GM19438 (cell line): Measurements from ENCODE around the gene PPIL1.
"Not testable (repeated sequence)": the region's sequence is repeated elsewhere in the genome, so short reads cannot be mapped to it uniquely, and the experiment has no call there.

Experiments used
- ATAC-seq: cut with Tn5 transposase; IDR thresholded peaks from one replicate; pipeline ENCODE4 v1.9.1; 2021; ENCODE audit warnings: low read depth; ENCODE audit not compliant: unreplicated experiment

PPIL1 gene

GRCh38 chr6:36818756-36819155 lies 55.8 kb downstream of the PPIL1 start:
- ATAC-seq, result no peak

DNA sequence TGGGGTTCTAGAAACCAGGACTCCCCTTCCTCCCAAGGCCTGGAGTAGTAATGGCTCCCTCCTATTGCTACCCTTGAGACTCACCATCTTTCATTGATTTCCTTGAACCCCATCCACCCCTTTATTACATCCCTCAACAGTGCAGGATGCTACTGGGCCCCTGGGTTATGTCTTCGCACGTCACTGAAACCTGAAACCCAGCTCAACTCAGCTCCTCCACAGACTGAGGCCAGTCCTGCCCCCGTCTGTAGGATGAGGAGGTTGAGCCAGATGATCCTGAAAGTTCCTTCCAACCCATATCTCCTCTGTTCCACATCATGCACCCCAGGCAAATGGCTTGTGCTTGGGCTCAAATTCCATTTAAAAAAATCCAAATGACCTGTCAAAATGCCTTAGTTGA lies 56.8 kb downstream of the PPIL1 start:
- no peak for ATAC-seq

GRCh38 chr6:36817176-36817817 lies 57.3 kb downstream of the PPIL1 start:
- ATAC-seq, result no peak

DNA sequence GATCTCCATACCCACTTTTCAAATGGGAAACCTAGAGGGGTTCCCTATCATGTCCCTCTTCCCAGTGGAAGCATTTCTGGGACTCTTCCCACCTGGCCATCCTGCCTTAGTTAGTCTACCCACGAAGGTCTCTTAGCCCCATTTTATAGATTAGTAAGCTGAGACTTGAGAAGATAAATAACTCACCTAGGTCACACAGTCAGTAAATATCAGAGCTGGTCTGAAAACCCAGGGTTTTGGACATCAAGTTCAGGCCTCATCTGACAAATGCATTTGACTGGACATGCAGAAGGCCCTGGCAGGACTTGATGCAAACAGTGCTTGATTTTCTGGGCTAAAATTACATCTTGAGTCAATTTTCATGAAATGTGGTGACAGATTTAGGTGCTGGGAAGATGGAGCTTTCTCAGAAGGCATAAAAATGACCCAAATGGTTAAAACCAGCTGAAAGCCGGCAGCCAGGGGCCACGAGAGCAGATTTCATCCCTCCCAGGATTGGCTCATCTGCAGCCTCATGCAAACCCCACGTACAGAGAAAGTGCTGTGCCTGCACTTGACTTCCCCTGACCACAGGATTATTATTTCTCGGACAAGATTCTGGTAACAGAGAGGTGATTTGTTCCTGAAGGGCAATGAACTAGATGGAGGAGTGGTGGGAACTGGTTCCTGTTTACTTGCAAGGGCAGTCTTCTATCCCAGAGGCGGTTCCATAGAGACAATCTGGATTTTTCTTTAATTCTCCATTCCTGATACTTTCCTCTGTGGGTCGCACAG lies 58.5 kb downstream of the PPIL1 start:
- no peak for ATAC-seq

- no peak for ATAC-seq
Observed at GRCh38 chr6:36814249-36814648, 60.4 kb downstream of the PPIL1 start.

DNA sequence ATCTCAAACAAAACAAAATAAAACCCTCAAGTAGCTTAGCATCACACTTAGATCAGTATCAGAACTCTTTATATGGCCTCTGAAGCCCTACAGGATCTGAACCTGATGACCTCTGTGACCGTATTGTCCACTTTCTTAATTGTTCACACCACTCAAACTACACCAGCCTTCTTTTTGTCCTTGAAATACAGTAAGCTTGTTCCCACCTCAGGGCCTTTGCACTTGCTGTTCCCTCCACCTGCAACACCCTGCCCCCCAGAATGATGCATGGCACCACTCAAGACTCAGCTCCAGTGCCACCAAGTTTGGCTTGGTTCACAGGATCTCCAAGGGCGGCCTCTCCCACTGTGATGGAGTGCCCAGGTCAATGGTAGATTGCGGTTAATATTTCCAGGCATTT lies 61.1 kb downstream of the PPIL1 start:
- no peak for ATAC-seq

- not testable (repeated sequence) for ATAC-seq
Observed at GRCh38 chr6:36813047-36813446, 61.6 kb downstream of the PPIL1 start.

GRCh38 chr6:36809941-36810803 lies 64.4 kb downstream of the PPIL1 start:
- ATAC-seq, result no peak

GRCh38 chr6:36809156-36809555 lies 65.4 kb downstream of the PPIL1 start:
- no peak for ATAC-seq

- ATAC-seq, result no peak
Observed at GRCh38 chr6:36808634-36809033, 66.0 kb downstream of the PPIL1 start.

- ATAC-seq, result no peak
Observed at GRCh38 chr6:36807750-36808149, 66.9 kb downstream of the PPIL1 start.

DNA sequence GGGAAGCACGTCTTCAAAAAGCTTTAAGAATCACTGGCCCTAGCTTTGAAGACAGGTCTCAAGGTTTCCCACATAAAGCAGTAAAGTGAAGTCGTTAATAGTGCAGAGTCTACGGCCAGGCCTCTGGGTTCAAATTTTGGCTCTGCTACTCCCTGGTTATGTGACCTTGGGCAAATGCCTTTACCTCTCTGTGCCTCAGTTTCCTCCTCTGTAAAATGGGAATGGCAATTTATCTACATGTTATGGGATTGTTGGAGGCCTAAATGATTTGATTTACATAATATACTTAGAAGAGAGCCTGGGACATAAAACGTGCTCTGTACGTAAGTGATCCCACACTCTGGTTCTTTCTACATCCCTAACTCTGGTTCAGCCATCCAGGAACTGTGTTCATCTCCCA lies 67.5 kb downstream of the PPIL1 start:
- no peak for ATAC-seq

DNA sequence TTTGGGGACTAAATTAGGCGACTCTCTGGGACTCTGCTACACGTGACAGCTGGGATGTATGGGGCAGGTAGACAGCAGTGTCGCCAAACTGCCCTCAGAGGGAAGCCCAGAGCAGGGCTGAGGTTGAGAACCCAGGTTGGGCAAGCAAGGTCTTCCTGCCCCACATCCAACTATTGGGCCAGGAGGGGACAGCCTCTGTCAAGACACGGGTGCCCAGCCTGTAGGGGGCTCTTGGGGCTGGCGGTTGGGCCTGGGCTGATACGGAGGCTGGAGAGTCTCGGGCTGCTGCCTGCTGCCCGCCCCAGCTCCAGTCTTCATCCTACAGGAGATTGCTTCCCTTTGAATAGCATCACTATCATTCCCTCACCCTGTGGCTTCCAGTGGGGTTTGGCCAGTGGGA lies 68.7 kb downstream of the PPIL1 start:
- no peak for ATAC-seq

DNA sequence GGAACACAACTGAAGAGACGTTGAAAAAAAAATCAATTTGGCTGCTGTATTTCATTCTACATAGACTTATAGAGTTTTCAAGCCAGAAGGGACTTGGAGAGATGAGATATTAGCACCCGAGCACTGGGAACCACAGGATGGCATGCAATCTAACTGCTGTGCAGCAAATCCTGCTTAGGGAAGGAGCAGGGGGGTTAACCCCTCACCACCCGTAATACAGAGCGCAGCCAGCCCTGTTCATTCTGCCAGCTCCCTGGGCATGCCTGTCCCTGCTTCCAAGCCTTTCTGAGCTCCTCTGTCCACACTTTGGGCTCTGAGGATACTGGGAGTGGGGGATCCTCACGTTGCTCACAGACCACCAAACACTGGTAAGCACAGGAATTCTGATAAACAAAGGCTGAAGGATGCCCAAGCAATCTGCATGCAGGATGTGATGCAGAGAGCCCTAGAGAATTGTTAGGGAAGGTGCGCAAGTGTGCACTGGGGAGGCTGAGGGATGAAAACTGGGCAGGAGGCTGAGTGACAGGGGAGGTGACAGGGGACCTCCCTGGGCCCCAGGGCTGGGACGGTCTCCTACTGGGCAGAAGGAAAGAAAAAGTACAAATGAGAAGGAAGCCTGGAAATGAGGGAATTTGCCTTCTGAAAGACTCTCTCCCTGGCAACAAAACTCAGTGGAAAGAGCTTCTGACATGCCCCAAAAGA lies 69.4 kb downstream of the PPIL1 start:
- ATAC-seq, result no peak
